ENCODE measurements around the gene PIK3IP1.
"Not testable (repeated sequence)": the region's sequence is repeated elsewhere in the genome, so short reads cannot be mapped to it uniquely, and the experiment has no call there.

PIK3IP1 gene, protein sequence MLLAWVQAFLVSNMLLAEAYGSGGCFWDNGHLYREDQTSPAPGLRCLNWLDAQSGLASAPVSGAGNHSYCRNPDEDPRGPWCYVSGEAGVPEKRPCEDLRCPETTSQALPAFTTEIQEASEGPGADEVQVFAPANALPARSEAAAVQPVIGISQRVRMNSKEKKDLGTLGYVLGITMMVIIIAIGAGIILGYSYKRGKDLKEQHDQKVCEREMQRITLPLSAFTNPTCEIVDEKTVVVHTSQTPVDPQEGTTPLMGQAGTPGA

GRCh38 chr22:31292236-31292989 lies at the start of gene PIK3IP1:
TSS of gene PIK3IP1 (minus strand) at chr22:31292488. CDS start at chr22:31292344, 144 bp downstream.
- DNase-seq = peak; percentile 89

DNA sequence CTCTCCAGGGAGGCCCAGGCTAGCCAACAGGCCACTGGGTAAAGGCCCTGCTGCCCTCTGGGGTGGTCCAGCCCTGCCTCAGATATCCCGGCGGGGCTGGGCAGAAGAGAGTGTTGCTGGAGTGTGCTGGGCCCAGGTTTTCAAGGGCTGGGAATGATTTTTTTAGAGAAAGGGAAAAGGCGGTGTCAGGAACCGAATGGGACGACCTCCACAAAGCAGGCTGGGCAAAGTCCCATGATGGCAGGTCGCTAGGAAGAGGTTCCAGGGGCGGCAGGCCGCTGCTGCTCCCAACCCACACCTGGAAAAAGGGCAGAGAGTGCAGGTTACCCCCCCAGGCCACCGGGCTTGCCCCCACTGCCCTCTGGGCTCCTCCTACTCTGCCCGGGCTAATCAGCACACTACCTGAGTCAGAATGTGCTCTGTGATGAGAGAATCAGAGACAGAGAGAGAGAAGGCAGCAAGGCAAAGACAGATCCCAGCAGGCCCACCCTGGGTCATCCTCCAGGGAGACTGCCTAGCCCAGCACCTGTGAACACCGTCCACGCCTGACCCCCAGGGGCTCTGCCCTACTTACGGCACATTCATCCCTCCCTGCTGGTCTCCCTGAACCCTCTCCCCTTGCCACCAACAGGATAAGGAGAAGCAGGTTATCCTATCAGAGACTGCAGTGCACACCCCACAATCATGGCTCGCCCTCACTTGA lies 49.2 kb upstream of the PIK3IP1 start:
- DNase-seq = no peak

GRCh38 chr22:31340765-31341247 lies 48.5 kb upstream of the PIK3IP1 start:
- DNase-seq = no peak

GRCh38 chr22:31340360-31340759 lies 48.1 kb upstream of the PIK3IP1 start:
- no peak for DNase-seq

GRCh38 chr22:31339148-31339832 lies 47.0 kb upstream of the PIK3IP1 start:
- no peak for DNase-seq

DNA sequence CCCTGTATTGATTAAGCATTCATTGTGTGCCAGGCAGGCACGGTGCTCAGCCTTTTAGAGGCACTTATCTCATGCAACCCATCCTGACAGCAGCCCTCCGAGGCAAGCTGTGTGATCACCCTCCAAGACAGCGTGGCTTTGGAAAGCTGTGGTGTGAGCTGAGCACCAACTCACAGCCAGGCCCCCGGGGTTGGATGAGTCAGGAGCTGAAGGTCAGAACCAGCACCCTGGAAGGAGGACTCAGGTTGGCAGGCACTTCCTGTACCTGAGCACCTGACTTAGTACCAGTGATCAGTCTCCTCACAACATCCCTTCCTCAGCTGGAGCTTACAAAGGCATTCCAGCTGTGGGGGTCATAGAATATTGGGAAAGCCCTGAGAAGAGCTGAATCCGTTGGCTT lies 44.9 kb upstream of the PIK3IP1 start:
- no peak for DNase-seq

DNA sequence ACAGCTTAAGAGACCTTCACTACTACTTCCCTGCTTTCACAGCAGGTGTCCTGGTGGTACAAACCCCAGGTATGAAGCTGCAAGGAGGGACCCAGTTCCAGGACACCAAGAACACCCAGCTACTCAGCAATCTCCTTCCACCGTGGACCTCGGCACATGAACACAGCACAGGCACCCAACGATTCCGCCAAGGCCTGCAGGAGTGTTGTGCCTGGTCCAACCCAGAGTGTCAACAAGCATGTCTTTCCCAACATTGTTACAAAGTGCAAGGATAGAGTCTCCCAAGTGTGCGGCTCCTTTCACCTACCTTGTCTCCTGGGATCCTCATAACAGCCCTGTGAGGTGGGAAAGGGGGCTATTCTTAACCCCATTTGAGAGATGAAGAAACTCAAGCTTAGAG lies 42.0 kb upstream of the PIK3IP1 start:
- DNase-seq = no peak

- DNase-seq = no peak
These were observed 41.4 kb upstream of the PIK3IP1 start for GRCh38 chr22:31333641-31334040.

DNA sequence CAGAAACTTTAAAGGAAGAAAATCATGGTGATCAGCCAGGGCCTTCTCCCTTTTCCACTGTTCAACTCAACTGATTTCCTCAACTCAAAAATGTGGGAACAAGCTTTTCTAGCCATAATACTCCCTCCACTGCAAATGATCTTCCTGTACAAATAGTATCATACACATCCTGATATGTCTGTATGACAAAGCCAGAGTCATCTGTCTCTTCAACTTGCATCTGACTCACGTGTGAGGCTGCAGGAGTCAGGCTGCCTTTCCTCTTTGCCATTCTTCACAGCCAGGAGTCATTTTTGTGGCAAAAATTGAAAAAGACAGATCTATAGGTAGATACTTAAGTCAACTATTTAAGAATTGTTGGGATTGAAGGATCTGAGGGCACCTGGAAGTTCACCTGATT lies 40.6 kb upstream of the PIK3IP1 start:
- no peak for DNase-seq

DNA sequence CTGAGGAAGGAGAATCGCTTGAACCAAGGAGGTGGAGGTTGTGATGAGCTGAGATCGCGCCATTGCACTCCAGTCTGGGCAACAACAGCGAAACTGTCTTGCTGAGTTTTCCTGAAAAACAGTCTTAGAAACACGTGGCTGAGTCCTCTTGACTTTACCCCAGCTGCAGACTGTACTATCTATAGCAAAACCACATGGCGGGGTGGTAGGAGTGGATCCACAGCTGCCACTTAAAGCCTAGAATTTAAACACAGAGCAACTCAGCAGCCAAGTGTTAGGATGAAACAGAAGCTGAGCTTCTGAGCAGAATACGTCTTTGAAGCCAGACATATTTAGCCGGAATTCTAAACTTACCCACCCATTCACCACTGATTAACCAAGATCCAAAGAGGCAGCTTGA lies 39.7 kb upstream of the PIK3IP1 start:
- no peak for DNase-seq

GRCh38 chr22:31329453-31330215 lies 37.3 kb upstream of the PIK3IP1 start:
- DNase-seq = no peak

GRCh38 chr22:31329029-31329428 lies 36.7 kb upstream of the PIK3IP1 start:
- no peak for DNase-seq

DNA sequence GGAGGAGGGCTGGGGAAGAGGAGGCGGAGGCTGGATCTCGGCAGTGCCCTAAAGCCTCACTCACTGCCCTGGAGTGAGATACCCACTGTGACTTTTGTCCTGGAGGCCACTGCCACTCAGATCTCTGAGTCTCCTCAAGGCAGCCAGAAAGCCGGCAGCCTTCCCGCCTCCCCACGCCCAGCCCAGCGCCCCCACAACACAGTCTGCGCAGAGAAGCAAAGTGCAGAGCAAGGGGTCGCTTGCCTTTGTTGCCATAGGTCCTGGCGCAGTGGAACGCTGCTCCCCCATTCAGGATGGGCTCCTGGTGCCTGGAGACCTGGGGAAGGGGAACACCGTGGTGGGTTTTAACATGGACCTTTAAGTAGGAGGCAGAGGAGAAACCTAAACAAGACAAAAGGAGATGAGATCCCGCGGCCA lies 36.3 kb upstream of the PIK3IP1 start:
- no peak for DNase-seq

GRCh38 chr22:31327806-31328543 lies 35.7 kb upstream of the PIK3IP1 start:
- no peak for DNase-seq

DNA sequence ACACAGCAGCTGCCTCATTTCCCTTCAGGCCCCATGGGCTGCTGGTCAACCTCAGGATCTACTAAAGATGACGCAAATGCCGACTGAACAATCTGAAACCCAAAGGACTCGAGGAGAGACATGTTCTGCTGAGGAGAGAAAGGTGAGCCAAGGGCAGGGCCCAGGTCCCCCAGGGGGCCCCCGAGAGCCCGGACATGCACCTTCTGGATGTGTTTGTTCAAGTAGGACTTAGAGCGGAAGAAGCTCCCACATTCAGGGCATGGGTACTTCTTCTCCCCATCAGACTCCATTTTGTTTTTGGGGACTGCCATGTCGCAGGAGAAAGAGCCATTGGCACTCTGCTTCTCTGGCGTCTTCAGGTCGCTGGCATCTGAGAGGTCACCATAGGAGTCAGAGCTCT lies 34.6 kb upstream of the PIK3IP1 start:
- DNase-seq = no peak

DNA sequence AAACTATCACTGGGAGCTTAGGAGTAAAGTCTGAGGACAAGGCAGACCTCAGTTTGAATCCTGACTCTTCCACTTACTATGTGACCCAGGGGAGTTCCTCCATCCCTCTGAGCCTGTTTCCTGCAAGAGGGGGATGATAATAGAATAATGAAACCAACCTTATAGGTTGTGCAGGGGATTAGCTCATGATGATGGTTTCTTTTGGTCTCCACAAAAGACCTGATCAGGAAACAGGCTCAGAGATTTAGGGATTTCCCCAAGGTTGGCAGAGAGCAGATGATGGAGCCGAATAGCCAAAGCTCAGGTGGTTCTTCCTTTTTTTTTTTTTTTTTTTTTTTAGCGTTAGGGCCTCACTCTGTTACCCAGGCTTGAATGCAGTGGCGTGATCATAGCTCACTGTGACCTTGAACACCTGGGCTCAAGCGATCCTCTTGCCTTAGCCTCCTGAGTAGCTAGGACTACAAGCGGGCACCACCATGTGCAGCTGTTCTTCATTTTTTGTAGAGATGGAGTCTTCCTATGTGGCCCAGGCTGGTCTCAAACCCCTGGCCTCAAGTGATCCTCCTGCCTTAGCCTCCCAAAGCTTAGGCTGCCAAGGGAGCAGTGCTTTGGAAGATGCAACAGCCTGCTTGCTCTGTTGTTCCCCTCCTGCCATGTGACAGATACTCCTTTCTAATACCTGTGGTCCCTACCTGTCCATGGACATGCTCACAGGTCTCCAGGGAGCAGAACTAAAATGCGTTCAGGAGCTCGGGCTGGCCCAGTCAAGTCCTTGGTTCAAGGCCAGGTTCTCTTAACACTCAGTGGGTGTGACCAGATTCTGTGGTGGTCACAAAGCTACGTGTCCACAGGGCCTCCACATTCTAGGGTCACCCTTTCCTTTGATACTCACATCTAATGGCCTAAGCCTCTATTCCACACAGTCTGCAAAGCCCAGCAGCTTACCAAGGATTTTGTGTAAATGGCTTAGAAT lies 31.6 kb upstream of the PIK3IP1 start:
- no peak for DNase-seq

GRCh38 chr22:31321421-31321820 lies 29.1 kb upstream of the PIK3IP1 start:
- no peak for DNase-seq

DNA sequence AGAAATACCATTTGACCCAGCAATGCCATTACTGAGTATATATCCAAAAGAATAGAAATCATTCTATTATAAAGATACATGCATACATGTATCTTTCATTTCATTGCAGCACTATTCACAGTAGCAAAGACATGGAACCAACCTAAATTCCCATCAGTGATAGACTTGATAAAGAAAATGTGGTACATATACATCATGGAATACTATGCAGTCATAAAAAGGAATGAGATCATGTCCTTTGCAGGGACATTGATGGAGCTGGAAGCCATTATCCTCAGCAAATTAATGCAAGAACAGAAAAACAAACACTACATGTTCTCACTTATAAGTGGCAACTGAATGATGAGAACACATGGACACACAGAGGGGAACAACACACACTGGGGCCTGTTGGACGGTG lies 21.9 kb upstream of the PIK3IP1 start:
- DNase-seq = not testable (repeated sequence)

- peak; percentile 69 for DNase-seq
These were observed 21.3 kb upstream of the PIK3IP1 start for GRCh38 chr22:31313366-31314147.

GRCh38 chr22:31308181-31308580 lies 15.9 kb upstream of the PIK3IP1 start:
- DNase-seq = no peak
